NOMO-1 treated with dmso at 0.1 percent for 144 hours (cell line): ENCODE measurements around the gene MFSD6L.
"Not testable (repeated sequence)": the region's sequence is repeated elsewhere in the genome, so short reads cannot be mapped to it uniquely, and the experiment has no call there.

Source experiments
- DNase-seq: peaks from one replicate; lab custom pipeline; 2025; ENCODE audit not compliant: unreplicated experiment; lab: John Stamatoyannopoulos, UW

Gene MFSD6L

DNA sequence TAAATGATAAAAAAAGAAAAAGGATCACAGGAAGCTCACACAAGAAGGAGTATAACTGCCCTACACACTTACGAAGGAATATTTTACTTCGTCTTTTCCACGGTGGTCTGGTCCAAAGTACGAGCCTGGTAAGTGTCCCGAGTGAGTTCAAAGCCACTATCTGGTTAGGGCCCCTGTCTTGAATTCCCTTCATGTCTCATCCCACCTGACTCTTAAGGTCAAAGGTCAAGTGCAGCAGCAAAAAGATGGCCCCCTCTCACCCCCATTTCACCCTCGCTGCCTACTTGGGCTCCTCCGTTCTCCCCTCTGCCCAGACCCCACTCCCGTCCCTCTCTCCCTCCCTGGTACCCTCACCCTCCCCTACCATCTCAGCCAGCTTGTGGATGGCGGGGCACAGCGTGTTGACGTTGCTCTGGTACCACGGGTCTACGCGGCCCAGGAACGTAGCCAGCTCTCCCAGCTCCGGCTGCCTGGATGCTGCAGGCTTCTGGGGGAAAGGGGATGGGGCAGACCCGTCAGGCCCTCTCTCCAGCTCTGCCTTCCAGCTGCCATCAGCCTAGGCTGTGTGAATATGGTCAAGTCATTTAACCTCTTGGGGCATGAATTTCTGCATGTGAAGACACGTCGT lies 27.8 kb upstream of the MFSD6L start:
- DNase-seq = no peak

DNA sequence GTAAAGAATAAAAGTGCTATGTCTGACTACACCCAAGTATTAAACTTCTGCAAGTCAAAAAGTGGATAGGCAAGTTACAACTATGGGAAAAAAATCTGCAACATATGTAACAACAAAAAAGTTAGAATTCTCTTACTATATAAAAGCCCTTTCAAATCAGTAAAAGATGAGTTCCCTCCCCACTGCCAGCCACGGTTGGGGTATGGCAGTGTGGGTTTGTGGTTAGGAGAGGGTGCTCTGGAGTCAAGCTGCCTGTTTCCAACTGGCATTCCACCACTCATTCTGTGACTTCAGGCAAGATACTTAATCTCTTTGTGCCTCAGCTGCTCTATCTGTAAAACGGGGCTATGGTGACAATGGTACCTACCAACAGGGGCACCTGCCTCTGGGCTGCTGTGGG lies 26.6 kb upstream of the MFSD6L start:
- no peak for DNase-seq

DNA sequence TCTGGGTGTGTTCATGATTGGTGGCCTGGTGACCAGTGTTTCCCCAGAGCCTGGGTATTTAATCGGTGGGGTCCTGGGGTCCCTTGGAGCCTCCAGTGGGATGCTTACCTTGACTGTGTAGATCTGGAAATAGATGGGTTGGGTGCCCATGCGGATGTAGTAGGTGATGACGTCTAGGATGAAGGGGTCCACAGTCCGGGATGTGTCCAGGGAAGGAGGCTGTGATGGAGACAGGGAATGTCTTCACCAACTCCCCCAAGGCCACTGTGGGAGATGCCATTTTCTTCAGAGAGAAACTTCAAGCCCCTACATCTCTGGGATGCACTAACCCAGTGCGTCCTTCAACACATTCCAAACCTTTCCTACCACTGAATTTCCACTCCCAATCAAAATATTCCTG lies 24.1 kb upstream of the MFSD6L start:
- DNase-seq = no peak

DNA sequence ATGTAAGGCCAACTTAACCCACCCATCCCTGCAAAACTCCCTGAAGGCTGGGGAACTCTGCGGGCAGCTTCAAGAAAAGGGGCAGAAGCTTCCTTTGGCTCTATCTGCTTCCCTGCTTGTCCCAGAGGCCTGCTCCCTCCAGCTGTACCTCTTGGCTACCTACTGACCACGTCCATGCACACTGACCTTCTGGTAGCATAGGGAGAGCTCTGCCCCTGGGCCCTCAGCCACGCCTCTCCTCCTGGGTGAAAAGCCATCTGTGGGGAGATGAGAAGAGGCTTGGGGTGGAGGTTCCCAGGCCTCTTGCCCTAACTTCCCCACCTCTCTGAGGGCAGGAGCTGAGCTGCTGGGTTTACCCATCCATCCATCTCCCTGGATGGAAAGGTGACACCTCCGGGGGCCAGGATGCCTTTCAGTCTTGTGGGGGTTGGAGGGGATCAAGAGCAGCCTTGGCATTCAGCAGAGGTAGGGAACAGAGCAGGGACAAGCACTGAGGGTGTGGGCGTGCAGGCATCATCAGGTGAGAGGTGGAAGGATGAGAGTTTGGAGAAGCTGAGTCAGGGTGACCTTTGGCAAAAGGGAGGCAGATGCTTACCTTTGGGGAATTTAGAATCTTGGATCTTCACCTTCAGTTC lies 23.4 kb upstream of the MFSD6L start:
- no peak for DNase-seq

DNA sequence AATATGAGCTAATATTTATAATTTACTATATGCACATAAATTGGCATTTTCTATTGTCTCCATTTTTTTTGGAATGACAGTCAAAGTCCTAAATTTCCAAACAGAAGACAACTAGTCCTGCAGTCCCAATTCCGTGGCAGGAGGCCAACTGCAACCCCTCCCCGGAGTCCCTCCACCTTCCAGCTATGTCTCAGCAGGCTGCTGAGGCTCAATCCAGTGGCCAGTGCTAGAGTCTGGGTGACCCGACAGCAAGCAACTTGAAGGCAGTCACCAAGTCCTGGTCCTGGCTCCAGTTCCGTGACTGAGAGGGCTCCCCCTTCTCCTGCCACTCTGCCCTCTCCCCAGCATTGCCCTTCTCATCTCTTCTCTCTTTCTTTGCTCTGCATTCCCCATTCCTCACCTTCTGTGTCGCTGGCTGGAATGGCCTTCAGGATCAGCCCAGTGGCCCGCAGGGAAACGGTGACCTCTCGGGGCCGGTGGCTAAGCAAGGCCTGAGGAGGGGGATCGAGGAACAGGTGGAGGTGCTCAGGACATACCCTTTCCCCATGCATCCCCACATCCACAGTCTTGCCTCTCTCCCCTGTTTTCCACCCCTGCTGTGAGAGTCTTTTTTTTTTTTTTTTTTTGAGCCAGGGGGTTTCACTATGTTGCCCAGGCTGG lies 22.4 kb upstream of the MFSD6L start:
- no peak for DNase-seq

DNA sequence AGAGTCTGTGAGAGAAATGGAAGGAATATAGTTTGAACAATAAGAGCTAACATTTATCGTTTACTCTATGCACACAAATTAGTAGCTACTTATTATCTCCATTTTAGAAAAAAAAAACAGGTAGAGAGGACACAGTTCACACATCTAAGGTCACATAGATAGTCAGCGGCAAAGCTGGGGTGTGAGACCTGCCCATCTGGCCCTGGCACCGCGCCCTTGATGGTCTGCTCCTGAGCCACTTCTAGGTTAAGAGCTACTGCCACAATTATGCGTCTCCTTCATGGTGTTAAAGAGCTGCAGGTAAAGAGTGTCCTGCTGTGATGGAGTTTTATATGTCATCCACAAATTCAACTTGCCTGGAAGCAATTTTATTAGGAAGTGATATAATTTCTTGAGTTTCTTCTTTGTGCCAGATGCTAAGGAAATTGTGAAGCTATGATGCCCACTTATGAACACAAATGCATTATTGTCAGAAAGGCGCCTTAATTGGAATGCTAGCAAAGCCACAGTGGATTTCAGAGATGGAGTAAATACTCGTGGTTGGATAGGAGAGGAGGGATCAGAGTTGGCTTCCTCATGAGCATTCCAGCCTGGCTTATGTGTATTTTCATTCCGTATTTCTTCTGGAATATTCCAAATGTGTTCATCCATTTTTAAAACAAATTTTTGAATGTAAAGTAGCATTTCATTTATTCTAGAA lies 21.3 kb upstream of the MFSD6L start:
- DNase-seq = no peak

DNA sequence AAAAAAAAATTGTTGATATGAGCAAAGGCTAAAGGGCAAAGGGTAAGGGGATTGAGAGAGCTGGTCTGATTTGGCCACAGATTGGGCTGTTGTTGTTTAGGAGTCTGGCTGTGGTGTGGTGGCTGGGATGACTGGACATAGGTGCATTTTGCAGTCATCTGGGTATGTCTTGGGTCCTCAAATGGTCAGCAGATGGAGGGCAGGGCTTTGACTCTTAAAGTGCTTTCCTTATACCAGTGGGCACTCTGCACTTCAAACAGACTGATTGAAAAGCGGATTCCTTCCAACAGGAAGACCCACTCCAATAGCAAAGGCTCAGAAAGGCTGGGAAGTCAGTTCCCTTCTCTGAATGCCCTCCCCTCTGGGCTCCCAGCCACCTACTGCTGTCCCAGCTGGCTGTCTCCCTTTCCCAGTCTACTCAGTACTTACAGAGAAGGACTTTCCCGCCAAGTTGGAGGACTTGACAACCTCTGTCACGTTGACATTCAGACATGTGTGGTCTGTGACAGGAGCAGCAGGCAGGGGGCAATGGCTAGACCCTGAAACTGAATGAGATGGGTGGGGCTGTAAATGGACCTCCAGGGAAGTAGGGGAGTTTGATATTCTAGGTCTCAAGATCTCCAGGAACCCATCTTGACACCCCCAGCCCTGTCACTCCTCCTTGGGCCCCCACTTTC lies 19.6 kb upstream of the MFSD6L start:
- no peak for DNase-seq

DNA sequence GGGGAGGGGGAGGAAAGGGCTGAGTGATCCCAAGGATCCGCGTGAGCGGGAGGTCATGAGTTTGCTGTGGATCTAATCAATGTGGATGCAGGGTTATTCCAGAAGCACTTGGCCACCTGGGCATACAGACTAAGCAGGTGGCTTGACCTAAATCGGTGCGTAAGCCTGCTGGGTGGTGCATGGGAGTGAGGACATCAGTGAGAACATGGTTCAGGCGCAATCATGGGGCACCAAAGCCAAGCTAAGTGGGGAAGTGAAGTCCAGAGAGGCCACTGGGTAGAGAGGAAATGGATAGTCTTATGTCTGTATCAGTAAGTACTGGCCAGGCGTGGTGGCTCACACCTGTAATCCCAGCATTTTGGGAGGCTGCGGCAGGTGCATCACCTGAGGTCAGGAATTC lies 18.9 kb upstream of the MFSD6L start:
- no peak for DNase-seq

DNA sequence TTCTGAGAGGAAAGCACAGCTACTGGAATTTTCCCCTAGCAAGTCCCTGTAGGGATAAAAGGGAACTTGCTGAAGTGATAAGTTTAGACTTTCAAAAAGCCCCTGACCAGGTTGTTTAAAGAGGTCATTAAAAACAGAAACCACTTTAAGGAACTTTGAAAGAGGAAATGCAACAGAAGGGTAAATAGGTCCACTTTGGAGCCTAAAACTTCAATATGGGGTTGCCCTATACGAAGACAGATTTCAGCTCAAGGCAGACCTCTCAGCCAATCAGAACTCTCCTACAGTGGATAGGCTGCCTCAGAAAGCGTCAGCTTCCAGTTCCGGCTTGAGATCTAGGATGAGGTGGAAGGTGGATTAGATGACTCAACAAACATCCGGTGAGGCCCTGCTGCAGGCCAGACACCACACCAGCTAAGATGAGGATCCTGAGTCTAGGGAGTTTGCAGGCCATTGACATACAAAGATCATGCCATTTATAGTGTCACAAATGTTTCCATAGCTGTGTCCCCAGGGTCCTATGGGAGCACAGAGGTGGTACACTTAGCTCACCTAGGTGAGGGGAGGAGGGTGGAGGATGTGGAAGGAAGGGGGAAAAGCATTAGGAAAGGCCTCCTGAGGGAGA lies 7.9 kb upstream of the MFSD6L start:
- DNase-seq = peak; percentile 96

DNA sequence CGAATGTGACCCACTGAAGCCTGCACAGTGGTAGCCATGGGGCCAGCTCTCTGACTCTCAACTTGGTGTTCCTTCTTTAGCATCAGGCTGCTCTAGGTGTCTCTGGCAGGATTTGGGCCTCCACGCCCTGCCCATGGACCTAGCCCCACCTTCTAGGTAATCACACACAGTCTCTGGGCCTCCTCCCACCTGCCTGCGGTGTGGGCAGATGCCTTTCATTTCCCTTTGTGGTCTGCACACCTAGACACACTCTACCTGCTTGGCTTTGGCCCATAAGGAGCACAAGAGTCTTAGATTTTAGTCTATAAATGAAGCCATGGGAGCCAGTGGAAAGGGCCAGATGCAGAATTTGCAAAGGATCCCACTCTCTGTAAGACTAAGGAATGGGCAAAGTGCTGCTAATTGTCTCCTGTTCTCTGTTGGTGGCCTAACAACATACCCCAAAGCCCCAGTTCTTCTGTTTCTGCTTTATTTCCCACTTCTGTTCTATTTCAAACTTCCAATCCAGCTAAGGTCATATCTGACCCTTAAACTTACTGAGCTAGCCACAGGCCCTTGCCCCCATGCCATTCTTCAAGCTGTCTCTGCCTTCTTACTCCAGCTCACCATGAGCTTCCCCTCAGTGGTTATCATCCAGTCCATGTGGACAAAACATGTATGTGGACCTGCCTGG lies 7.2 kb upstream of the MFSD6L start:
- DNase-seq = no peak

DNA sequence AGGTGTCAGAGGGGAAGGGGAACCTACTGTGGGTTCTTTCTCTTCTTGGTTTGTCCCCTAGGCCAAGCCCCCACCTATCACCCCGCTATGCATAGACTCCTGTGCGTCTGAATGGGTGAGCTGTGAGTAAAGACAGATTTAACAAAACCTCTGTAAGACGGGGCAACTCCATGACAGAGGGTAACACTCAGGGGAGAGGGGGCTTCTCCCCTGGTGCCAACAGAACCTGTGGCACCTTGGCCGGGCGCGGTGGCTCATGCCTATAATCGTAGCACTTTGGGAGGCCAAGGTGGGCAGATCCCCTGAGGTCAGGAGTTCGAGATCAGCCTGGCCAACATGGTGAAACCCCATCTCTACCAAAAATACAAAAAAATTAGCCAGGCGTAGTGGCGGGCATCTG lies 6.2 kb upstream of the MFSD6L start:
- not testable (repeated sequence) for DNase-seq

DNA sequence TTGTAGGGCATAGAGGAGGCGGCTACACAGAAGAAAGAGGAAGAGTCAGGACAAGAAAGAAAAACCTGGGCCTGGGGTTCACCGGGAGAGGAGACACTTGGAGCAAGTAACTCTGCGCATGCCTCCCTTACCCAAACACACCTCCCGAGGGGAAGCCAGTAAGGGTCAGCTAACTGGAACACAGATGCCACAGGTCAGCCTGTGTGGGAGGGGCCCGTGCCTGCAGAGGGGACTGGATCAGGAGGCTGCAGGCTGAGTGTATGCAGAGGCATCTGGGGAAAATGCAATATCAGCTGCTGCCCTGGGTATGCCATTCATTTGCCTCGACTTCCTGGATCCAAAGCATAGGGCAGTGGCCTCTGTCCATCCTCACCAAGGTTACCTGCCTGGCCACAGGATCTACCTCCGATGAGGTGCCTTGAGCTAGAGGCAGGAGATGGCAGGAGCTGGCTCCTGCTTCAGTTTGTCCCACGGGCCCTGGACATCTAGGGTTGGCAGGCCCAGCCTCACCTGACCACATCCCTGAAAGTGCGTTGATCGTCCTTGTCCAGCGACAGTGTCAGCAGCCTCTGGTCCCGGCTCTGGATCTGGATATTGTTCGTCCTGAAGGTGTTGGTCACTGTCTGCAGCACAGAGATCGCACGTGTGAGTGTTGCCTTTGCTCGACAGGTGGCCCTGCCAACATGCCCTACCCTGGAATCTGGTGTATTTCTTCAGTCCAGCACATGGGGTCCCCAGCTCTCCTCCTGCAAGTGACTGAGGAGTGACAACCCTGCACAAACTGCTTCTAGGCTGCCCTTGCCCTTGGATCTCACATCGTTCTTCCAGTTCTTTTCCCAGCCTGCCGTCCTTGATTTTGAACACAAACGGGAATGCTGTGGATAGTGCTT lies 4.6 kb upstream of the MFSD6L start:
- no peak for DNase-seq

DNA sequence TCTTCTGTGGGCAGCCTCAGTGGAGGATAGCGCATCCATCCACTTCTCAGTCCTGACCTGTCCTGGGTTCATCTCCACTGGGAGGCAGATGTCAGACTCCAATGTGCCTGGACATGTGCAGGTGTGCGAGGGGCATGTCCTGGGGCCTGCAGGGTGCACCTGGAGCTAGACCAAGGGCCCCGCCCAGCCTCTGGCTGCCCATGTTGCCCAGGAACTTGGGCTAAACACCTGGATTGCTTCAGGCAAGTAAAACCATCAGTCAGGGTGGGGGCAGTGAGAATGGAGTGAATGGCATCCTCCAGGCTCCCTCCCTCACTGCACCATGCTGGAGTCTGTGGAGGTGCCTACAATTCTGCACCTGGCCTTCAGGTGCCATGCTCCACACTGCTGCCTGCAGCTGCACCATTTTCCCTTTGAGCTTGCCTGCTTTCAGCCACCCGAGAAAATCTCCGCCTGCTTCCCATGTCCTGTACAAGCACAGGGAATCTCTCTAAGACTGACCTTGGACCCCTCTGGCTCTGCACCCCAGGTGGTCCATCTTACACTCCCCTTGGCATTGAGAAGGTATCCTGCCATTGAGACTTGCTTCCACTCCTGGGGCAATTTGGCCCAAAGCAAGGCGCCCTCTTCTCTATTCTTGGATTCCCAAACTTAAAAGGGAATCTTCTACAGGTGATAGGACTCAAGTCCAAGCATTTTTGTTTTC lies 2.1 kb upstream of the MFSD6L start:
- no peak for DNase-seq

DNA sequence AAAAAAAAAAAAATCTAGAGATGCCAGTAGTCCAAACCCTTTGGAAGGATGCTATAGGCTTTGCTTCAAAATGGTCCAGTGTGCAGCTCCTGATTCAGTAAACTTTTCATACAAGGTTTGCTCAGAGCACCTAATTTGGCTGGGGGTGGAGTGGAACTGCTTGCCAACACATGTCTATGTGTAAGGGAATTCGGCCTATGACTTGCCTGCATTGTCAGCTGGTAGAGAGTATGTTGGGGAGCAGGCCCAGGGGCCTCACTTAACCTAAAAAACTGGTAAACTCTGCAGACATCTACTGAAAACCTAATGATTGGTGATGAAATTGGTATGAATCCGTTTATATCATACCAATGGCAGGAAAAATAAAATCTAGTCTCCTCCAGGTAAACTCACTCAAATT lies 1.5 kb upstream of the MFSD6L start:
- no peak for DNase-seq

DNA sequence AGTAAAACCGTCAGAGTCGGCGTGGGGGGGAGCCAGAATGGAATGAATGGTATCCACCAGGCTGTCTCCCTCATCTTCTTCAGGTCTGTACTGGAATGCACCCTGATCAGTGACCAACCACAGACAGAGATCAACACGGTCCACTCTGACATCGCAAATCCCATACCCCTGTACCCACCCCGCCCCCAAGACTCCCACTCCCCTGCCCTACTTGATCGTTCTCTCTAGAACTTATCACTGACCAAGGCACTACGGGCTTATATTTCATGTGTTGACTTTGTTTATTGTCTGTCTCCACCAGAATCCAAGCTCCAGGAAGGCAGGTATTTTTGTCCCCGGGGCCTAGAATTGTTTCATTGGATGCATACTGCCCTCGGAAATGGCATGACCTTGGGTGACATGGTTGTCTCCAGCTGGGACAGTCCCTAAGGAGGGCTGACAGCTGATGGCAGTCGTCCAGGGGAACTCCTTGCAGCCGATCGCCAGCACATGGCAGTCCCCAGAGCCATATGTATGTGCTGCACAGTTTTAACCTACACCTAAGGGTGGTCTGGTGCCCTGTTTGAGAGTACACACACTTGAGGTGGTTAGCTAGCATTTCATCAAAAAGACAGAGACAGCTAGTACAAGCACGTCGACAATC lies 526 bp upstream of the MFSD6L start:
- no peak for DNase-seq

DNA sequence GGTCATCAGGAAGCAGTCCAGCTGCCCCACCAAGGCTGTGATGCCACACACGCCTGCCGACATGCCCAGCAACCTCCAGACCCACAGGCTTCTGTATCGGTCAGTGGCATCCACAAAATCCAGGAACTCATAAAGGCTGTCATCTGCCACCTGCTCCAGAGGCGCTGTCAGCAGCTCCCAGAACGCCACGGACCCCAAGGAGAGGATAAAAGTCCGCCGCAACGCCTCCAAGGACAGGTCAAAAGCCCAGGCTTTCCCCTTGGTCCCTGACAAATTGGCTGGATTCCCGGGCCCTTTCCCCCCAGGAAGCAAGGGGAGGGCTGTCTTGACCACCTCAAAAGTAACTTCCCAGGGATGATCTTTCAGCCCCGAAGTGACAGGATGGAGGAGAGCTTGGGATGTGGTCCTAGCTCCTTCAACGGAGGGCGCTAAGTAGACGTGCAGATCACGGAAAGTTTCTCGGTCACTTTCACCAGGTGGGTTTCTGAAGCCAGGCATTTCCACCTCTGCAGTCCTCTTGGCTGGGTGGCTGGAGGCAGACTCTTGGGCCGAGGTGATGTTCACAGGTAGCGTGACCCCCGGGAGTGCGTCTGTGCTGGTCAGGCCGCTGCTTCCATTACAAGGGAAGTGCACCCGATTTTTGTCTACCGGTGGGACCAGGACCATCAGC lies 854 bp downstream of the MFSD6L start:
- DNase-seq = no peak

DNA sequence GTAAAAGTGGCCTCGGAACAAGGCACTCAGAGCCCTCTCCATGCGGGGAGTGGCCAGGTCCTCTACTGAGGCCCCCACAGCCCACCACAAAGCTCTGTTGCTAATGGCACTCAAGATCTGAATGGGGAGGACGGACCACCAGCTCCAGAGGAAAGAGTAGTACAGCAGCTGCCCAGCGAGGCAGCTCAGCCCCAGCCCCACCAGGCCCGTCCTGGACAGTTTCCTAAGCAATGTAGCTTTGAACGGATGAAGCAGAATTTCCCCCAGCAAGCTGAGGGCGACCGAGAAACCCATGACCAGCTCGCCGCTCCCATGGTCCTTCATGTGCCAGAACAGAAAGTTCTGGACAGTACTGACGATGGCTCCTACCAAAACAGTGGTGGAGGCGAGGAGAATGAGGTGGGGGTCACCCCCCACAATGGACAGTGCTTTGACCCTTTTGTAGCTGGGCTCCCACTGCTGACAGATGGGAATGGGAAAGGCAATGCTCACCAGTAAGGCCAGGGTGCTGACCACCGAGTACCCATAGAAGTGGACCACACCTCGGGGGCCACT lies 1.5 kb downstream of the MFSD6L start:
- no peak for DNase-seq

DNA sequence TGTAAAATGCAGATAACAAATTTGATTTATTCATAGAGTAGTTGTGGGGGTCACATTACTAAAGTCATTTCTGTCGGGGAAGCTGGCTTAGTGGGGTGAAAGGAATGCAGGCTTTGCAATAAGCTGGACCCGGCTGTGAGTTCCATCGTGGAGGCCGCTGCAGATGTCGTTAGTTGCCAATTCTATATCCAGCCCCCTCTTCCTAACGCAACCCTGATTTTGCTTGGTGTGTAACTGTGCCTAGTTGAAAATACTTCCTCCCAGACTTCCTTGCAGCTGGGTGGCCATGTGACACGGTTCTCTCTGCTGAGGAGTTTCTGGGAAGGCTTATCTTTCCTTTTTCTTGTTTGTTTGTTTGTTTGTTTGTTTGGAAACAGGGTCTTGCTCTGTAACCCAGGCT lies 4.5 kb downstream of the MFSD6L start:
- no peak for DNase-seq
